ENCODE data around the gene G6PC3.
A peak's percentile ranks its signal among the peaks of the same experiment; 100 is the strongest.
"Not testable (repeated sequence)": the region's sequence is repeated elsewhere in the genome, so short reads cannot be mapped to it uniquely, and the experiment has no call there.

The G6PC3 gene

DNA sequence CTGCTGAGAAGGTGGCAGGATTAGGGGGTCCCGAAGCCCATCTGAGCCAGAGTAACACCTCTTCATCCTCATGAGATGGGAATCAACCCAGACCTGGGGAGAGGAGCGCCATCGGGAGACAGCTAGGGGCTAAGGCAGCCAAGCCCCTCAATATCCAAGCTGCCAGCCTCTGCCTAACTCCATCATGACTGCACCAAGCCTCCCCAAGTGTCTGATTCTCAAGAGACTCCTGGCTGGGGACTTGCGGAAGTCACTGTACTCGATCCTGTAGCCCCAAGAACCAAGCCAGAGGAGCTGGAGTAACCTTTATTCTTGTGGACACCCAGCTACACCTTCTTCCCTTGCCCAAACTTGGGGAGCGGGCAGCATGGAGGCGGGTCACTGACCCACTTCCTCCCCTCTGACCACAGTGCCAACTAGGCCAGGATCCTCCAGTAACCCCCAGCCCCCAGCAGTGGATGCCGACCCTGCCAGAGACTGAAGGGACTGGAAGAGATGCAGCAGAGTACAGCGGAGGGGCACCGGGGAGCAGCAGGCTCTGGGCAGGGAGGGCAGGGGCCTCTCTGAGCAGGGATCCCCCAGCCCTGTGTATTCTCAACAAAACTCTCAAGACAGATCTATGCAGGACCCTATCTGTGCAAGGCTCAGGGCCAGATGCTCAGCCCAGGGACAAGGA, 39.6 kb downstream of the G6PC3 start:
- DNase-seq: no peak

DNA sequence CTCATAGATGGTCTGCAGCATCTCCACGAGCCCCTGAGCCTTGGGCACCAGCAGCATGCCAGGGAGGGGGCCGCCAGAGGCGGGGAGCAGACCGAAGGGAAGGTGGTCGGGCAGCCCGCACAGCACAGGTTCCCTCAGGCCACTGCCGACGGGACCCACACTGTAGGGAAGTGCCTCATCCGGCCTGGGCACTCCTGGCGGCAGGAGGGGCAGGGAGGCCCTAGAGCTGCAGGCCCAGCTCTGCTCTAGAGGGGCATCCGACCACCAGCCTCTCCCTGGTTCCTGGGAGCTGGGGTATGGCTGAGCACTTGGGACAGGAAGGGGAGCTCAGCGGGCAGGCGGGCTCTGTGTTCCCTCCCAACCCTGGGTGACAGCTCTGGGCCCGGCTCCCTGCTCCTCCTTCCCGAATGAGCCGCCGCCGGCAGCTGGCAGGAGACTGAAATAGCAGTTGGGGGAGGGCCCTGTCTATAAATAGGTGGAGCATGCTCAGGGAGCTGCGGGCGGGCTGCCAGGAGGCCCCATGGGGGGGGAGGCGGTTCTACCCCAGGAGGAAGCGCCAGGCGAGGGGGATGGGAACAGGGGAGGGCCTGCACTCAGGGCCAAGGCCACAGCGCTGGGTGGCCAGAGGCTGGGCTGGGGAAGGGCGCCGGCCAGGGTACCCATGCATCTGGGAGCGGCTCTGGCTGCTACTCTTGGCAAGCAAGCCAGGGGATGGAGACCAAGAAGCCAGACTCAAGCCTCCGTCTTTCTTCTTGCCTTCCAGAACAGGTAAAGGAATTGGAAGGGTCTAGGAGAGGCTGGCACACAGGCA, 40.5 kb downstream of the G6PC3 start:
- peak; percentile 56 to 76 for DNase-seq

- no peak for DNase-seq
These were observed 41.2 kb downstream of the G6PC3 start for GRCh38 chr17:44111777-44112176.

DNA sequence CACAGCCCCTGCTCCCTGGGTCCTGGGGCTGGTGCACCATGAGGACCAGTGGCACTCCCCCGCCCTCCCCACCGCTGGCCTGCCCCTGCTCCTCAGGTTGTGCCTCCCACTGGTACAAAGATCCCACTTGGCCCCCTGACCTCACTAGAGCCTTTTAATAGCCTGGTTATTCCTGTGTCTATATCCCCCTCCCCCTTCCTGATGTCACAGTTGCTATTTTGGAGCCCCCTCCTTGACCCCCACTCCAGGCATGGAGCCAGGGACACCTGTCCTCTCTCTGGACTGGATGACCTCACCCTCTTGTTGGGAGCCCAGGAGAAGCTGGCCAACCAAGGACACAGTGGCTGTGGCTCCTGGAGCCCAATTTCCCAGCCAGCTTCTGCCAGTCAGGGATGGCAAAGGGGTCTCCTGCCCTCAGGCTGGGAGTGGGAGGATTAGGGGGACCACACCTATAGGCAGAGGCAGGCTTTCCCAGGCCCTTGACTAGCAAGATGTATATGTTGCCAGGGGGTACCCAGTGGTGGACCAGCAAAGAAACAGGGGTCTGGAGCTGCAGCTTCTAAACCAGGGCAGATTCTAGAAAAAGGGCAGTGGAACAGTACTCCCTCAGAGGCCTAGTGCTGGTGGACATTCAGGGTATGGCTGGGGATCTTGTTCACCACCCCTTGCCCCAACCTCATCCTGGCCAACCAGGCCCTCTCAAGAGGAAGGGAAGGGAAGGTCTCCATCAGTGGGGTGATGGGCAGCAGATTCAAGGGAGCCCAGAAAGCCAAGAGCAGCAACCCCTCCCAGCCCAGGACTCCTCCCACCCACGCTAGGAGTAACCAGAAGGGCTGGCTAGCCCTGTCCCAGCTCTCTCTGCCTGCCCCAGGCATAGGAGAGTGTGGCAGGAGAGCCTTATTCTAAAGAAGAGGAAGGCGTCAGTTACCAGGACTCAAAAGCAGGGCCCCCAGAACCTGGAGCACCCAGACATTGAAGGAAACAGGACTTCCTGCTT, 42.0 kb downstream of the G6PC3 start:
- DNase-seq: no peak

DNA sequence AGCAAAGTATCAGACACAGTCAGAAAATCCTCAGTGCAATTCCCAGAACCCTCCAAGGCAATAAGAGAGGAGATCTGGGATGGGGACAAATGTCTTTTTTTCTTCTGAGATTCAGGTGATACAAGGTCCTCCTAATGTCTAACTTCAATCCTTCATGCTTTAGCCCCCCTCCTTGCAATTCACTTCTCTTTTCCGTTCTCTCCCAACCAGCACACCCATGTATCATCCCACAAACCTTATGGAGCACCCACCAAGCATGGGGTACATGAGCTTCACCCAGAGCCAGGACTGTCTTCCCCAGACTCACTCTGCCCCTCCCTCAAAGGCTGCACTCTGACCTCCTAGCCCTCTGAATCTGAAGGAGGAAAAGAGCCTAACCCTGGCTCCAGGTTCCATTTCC, 42.8 kb downstream of the G6PC3 start:
- no peak for DNase-seq

- DNase-seq: no peak
These were observed 43.6 kb downstream of the G6PC3 start for GRCh38 chr17:44113868-44114840.

DNA sequence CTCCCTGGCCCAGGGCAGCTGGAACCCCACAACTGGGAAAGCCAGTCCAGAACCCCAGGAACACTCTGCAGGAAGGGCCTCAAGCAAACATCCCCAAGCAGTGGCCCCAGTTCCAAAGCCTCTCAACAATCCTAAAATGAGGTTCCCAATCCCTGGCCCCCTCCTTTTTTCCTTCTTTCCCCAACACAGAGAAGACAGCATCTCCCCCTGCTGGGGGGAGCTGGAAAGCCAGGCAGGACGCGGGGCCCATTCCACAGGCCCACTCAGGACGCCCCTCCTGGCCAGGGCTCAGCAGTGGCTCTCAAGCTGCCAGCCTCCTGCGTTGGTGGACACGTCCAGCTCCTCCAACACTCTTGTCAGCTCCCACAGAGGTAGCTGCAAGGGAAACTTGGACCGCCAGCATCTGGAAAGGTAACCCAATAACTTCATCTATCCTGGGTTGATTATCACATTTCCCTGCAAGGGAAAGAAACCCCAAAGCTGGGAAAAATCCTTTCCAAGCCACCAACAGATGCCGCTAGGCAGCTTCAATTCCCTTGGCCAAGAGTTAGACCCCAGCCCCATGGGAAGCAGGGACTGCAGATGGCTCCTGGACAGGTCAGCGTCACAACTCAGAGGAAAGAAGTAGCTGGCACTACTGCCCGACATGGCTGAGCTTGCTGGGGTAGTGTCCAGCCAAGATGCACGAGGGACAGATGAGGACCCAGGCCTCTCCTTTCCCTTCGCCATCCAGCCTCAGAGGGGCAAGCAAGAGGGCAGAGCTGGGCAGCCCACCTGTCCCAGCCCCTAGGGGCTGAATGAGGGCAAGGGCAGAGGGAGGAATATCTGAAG, 45.3 kb downstream of the G6PC3 start:
- DNase-seq: no peak

DNA sequence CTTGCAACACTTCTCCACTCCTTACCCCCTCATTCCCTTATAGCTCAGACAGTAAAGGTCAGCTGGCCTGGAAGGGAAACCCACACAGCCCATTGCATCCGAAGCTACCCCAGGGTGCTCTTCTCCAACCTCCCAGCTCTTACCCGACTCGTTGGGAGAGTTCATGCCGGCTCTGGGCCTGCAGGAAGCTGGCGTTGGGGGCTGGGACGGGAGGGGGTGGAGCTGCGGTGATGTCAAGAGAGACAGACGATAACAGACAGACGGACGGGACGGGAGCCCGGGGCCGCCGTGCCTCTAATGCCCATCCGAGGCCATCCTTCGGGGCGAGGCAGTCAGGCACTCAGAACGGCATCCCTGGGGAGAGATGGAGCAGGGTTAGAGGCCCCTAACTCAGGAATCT, 46.8 kb downstream of the G6PC3 start:
- no peak for DNase-seq

GRCh38 chr17:44118427-44119050, 48.0 kb downstream of the G6PC3 start:
- no peak for DNase-seq

GRCh38 chr17:44119062-44119461, 48.5 kb downstream of the G6PC3 start:
- DNase-seq: no peak

DNA sequence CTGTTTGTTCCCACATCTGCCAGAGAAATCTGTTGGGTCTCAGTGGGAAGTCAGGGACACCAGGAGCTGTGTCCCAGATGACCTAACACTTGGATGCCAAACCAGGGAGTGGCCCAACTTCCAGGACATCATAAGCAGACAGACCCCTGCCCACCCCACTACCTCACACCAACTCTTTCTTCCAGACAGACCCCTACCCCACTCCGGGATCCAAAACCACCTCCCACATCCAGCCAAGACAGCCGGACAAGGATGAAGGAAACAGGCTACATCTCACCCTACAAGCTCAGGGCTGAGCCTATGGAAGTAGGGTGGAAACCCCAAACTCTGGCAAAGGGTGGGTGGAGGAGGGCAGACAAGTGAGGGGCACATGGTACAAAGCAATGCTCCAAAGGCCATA, 49.3 kb downstream of the G6PC3 start:
- no peak for DNase-seq

- not testable (repeated sequence) for DNase-seq
These were observed 49.7 kb downstream of the G6PC3 start for GRCh38 chr17:44120281-44120680.

GRCh38 chr17:44120851-44121605, 50.5 kb downstream of the G6PC3 start:
- DNase-seq: no peak

DNA sequence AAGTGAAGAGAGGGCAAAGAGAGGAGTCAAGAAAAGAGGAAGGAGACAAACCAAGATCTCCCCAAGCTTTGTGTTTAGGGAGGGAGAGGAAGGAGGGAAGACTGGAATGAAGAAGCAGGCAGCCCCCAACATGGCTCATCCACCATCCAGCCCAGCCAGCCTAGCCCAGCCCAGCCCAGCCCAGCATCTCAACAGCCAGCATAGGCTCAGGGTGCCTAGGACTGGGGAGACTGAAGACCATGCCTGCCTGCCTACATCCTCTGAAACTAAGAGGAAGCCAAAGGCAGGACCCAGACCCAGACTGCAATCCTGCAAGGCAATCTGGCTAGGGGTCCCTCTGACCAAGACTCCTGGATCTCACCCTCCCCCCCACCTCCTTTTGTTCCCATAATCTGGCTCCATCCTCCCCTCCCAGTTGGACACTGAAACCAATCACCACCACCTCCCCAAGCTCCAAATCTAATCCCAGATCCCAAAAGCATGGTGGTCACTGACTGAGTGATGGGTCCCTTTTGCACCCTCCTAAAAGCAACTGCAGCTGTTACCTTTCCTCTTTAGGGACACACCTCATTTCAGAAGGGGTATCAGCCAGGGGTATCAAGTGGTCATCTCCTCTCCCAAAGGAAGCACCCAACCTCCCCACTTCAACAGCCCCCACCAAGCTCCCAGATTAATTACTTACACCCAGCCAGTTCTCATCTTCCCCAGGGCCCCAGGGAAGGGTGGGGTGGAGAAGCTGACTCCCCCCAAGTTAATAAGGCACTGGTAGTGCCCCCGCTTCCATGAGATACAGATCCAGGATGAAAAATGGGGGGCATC, 51.7 kb downstream of the G6PC3 start:
- DNase-seq: no peak

DNA sequence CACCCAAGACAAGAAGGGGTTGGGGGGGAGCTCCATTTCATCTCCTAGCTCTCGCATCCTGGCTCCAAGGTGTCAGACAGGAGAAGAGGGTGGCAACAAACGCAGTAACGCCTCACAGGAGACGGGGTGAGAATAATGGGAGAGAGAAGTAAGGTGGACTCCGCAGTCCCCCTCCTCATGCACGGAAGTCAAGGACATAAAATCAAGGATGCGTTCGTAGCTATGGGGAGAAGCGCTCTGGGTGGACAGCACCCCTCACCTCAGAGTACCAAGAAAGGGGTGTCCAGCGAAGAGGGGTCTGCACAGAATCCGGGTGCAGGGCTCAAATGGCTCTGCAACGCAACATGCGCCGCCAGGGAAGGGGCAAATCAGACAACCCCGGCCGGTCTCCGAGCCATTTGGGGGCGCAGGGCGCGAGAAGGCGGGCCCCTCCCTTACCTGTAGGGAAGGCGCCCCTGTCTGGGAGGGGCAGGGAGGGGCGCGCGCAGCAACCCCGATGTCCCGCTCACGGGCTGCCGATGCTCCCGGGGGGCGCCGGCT, 52.4 kb downstream of the G6PC3 start:
- no peak for DNase-seq

DNA sequence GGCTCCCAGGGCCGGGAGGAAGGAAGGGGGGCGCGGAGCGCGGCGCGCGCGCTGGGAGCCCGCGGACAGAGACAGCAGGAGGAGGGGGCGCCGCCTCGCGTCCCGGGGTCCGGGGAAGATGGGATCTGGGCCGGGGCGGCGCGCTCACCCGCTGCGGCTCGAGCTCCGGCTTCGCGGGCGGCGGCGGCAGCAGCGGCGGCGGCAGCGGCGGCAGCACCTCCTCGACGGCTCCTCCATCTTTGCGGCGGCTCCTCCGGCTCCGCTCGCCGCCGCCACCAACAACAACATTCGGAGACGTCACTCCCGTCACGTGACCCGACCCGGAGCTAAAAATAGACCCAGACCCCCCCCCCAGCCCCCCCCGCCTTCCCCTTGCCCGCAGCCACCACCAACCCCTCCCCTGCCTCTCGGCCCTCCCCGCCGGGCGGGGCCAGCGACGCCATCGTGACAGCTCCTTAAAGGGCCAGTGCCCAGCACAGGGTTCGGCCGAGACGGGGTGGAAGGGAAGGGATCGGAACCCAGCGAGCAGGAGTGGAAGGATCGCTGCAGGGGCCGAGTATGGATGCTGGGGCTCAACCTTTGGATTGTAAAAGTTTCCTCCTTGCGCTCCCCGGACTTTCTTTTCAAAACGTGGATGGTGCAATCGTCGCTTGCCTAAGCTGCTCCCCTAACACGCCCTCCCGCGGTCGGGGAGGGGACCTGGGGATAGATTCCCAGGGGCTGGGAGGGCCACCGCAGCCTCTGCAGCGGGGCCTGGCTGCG, 53.0 kb downstream of the G6PC3 start, which contains the start of gene HDAC5:
Gene HDAC5, minus strand, starts transcription at position 286 of the 762 bp plus-strand sequence. CDS start 6,126 bp downstream, outside the sequence.
- peak; percentile 95 to 96 for DNase-seq

DNA sequence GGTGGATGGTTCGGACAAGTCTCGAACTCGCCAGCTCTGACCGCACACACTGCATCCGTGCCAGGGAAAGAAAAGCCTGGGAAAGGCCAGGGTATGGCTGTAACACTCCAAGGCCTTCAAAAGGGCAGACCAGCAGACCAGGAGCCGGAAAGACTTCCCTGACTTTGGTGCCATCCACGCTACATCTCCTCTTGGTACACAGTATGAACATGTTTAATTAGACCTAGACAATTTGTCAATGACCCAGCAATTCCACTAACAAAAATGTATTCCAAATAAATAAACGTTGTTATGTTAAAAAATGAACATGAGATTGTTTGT, 53.5 kb downstream of the G6PC3 start:
- no peak for DNase-seq

Data from CD4-positive, alpha-beta T cell treated with Interferon alpha-2 for 1 hour (primary cell).